ENCODE data around the gene PTPRN2. TPM values are rescaled to one million over a fixed set of nuclear protein-coding genes. Genes with fewer than 3 reads are reported as not detected.
"Not testable (repeated sequence)": the region's sequence is repeated elsewhere in the genome, so short reads cannot be mapped to it uniquely, and the experiment has no call there.

Gene PTPRN2
- total and polyA plus RNA-seq, 2 of the 8 experiments (the other 6 are each of a cell fraction or from before 2014, with no cell fraction given) = 2.6 to 4.5 TPM

GRCh38 chr7:158418395-158418794 lies 169.2 kb downstream of the PTPRN2 start:
- H3K56ac ChIP-seq (replicated peaks; ENCODE audit: insufficient read length, low read depth, low read length); POLR2A ChIA-PET (ENCODE audit: partially characterized antibody); H3K36me3 ChIP-seq (ENCODE audit: control insufficient read depth in 2 of 4, insufficient read depth in 4 of 4, low read length in 3 of 4); H4K8ac ChIP-seq (ENCODE audit: extremely low read depth, insufficient read depth, low read length); DNase-seq (ENCODE audit: low read depth in 1 of 2, low spot score in 2 of 2); H3K4me3 ChIP-seq (ENCODE audit: extremely low read depth in 1 of 4, insufficient read depth in 2 of 4, low read depth in 3 of 4, low read length in 4 of 4); H2AK5ac ChIP-seq (ENCODE audit: low read depth, low read length); H4K91ac ChIP-seq (replicated peaks; ENCODE audit: insufficient read length, low read length); H3K14ac ChIP-seq (ENCODE audit: insufficient read length); H3K4ac ChIP-seq (replicated peaks; ENCODE audit: insufficient read length, low read depth, low read length); H3K4me1 ChIP-seq (replicated peaks in 1 of 4; ENCODE audit: control insufficient read depth in 3 of 4, insufficient read depth in 4 of 4, low read length in 3 of 4); H3K18ac ChIP-seq (ENCODE audit: extremely low read depth, low read length); H3K23me2 ChIP-seq (ENCODE audit: low read depth, low read length); H2AFZ ChIP-seq (ENCODE audit: low read length); H4K5ac ChIP-seq (ENCODE audit: insufficient read length, low read depth, low read length); FAIRE-seq; H3K9ac ChIP-seq (replicated peaks in 1 of 4; ENCODE audit: extremely low read depth in 1 of 4, low read depth in 3 of 4, low read length in 3 of 4); H3K27ac ChIP-seq (ENCODE audit: low read depth, low read length); H3K27me3 ChIP-seq (replicated peaks in 1 of 4; ENCODE audit: control insufficient read depth in 3 of 4, extremely low read depth in 1 of 4, insufficient read depth in 3 of 4, low read length in 3 of 4); H3K79me2 ChIP-seq (ENCODE audit: control insufficient read depth in 1 of 2, insufficient read depth in 2 of 2, low read length in 2 of 2); H2BK20ac ChIP-seq (ENCODE audit: low read length); H2BK15ac ChIP-seq (ENCODE audit: low read length); H3K79me1 ChIP-seq (ENCODE audit: low read depth, low read length); H4K20me1 ChIP-seq (replicated peaks in 1 of 2; ENCODE audit: control insufficient read depth in 1 of 2, insufficient read depth in 2 of 2, low read length in 2 of 2); H2BK5ac ChIP-seq (ENCODE audit: low read depth, low read length); H3K23ac ChIP-seq (ENCODE audit: insufficient read length); H3K4me2 ChIP-seq (ENCODE audit: insufficient read depth in 1 of 2, low read depth in 2 of 2, low read length in 2 of 2); H2BK120ac ChIP-seq (replicated peaks; ENCODE audit: low read depth, low read length); H2BK12ac ChIP-seq (ENCODE audit: low read depth, low read length): not testable (repeated sequence)
- CTCF ChIA-PET (ENCODE audit: partially characterized antibody) = interaction anchor here (1.1 to 2.3 kb wide), 5 partner anchors 9 to 215 kb away, joined by 3 to 12 read pairs (median 5); no protein-coding TSS in a partner anchor
- 89% methylated on average over 14 of the region's 14 CpGs; no CpG with 5 or more reads in 1 of the 2 experiments for WGBS, 2 experiments (ENCODE audit: extremely low coverage in 1 of 2, insufficient coverage in 1 of 2, insufficient read length in 1 of 2, insufficient replicate concordance in 2 of 2, low coverage in 1 of 2, low lambda C conversion rate in 2 of 2, missing lambda C conversion rate in 1 of 2)
- H3K9me3 ChIP-seq (ENCODE audit: insufficient read depth in 2 of 2, low read depth in 1 of 2, low read length in 1 of 2) = peaks cover 17 to 26% of the 10 kb centered on the region in 2 experiments

All from H1 (cell line).